ENCODE measurements around the gene KRT27. TPM values are rescaled to one million over a fixed set of nuclear protein-coding genes. Genes with fewer than 3 reads are reported as not detected.
"Not testable (repeated sequence)": the region's sequence is repeated elsewhere in the genome, so short reads cannot be mapped to it uniquely, and the experiment has no call there.

The KRT27 gene
- total RNA-seq: not detected

- ChIA-PET CTCF (no interaction called here), POLR2A (no interaction called here)
Measured at GRCh38 chr17:40782450-40782849, at the start of gene KRT27. KRT27 (minus strand) TSS chr17:40782550; CDS start chr17:40782493, 57 bp downstream.

GRCh38 chr17:40830085-40830776, 47.9 kb upstream of the KRT27 start:
- ChIA-PET POLR2A (no interaction called here), CTCF (no interaction called here)

- ChIA-PET CTCF (no interaction called here), POLR2A (interaction anchor here (1.0 kb wide), 1 partner anchor 10 kb away, joined by 3 read pairs; no protein-coding TSS in a partner anchor)
Measured at GRCh38 chr17:40828454-40829044, 46.2 kb upstream of the KRT27 start.

- POLR2A ChIA-PET: interaction anchor here (1.0 kb wide), 1 partner anchor 9 kb away, joined by 3 read pairs; no protein-coding TSS in a partner anchor
- CTCF ChIA-PET: no interaction called here
Measured at GRCh38 chr17:40827746-40828453, 45.5 kb upstream of the KRT27 start.

- POLR2A ChIA-PET: no interaction called here
- CTCF ChIA-PET: no interaction called here
Measured at GRCh38 chr17:40825599-40825998, 43.2 kb upstream of the KRT27 start.

GRCh38 chr17:40824015-40824832, 41.9 kb upstream of the KRT27 start:
- POLR2A ChIA-PET: interaction anchor here (0.7 kb wide), 1 partner anchor 86 kb away, joined by 3 read pairs; no protein-coding TSS in a partner anchor
- CTCF ChIA-PET: no interaction called here

- CTCF ChIA-PET: interaction anchor here (0.6 kb wide), 1 partner anchor 162 kb away, joined by 5 read pairs; no protein-coding TSS in a partner anchor
Measured at GRCh38 chr17:40822132-40822812, 39.9 kb upstream of the KRT27 start, which contains the start of gene KRT10. KRT10 (minus strand) TSS chr17:40822614; CDS start chr17:40822585, 29 bp downstream.

GRCh38 chr17:40821536-40821935, 39.2 kb upstream of the KRT27 start:
- ChIA-PET POLR2A (no interaction called here), CTCF (interaction anchor here (0.6 kb wide), 1 partner anchor 161 kb away, joined by 5 read pairs; no protein-coding TSS in a partner anchor)

More at GRCh38 chr17:40822132-40822812, 39.9 kb upstream of the KRT27 start, which contains the start of gene KRT10:
- POLR2A ChIA-PET: no interaction called here

- POLR2A ChIA-PET: no interaction called here
- CTCF ChIA-PET: no interaction called here
Measured at GRCh38 chr17:40820228-40820838, 38.0 kb upstream of the KRT27 start.

GRCh38 chr17:40819528-40820125, 37.3 kb upstream of the KRT27 start:
- POLR2A ChIA-PET: no interaction called here
- CTCF ChIA-PET: interaction anchor here (0.7 kb wide), 1 partner anchor 843 kb away, joined by 3 read pairs; no protein-coding TSS in a partner anchor

GRCh38 chr17:40818733-40819527, 36.6 kb upstream of the KRT27 start:
- POLR2A ChIA-PET: interaction anchor here (0.6 to 1.2 kb wide), 4 partner anchors 9 to 1429 kb away, joined by 3 to 4 read pairs (median 3); no protein-coding TSS in a partner anchor
- CTCF ChIA-PET: interaction anchor here (0.7 to 0.9 kb wide), 2 partner anchors 15 to 844 kb away, joined by 3 read pairs; no protein-coding TSS in a partner anchor

- POLR2A ChIA-PET: interaction anchor here (0.6 to 1.2 kb wide), 4 partner anchors 9 to 1430 kb away, joined by 3 to 4 read pairs (median 3); no protein-coding TSS in a partner anchor
Measured at GRCh38 chr17:40818343-40818732, 36.0 kb upstream of the KRT27 start.

GRCh38 chr17:40817103-40817682, 34.8 kb upstream of the KRT27 start:
- CTCF ChIA-PET: no interaction called here
- POLR2A ChIA-PET: no interaction called here

More at GRCh38 chr17:40818343-40818732, 36.0 kb upstream of the KRT27 start:
- CTCF ChIA-PET: interaction anchor here (0.9 kb wide), 1 partner anchor 15 kb away, joined by 3 read pairs; no protein-coding TSS in a partner anchor

GRCh38 chr17:40816569-40816968, 34.2 kb upstream of the KRT27 start:
- POLR2A ChIA-PET: no interaction called here
- CTCF ChIA-PET: interaction anchor here (0.6 kb wide), 1 partner anchor 62 kb away, joined by 3 read pairs; no protein-coding TSS in a partner anchor

- ChIA-PET CTCF (interaction anchor here (1.0 kb wide), 1 partner anchor 986 kb away, joined by 4 read pairs; no protein-coding TSS in a partner anchor), POLR2A (no interaction called here)
Measured at GRCh38 chr17:40815381-40815780, 33.0 kb upstream of the KRT27 start.

GRCh38 chr17:40814657-40815056, 32.3 kb upstream of the KRT27 start:
- CTCF ChIA-PET: interaction anchor here (1.0 kb wide), 1 partner anchor 987 kb away, joined by 4 read pairs; no protein-coding TSS in a partner anchor
- POLR2A ChIA-PET: not testable (repeated sequence)
